Measurements from ENCODE around the gene RPL38. TPM values are rescaled to one million over a fixed set of nuclear protein-coding genes. Genes with fewer than 3 reads are reported as not detected.
A peak's percentile ranks its signal among the peaks of the same experiment; 100 is the strongest.

The RPL38 gene
- total RNA-seq, 1 donor from 2014 or later = 967 TPM

DNA sequence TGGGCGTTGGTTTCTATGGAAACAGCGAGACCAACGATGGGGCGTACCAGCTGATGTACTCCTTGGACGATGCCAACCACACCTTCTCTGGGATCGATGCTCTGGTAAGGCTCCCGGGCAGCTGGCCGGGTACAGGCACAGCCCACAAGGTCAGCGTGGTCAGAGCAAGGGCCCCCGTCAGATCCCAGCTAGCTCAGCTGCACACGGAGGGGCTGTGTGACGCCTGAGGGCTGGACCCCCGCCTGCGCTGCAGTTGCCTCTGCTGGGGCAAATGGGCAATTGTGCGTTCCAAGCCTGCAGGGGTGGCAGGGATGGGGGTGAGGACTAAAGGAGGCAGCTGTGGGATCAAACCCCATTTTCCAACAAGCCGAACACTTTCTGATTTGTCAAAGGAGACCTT, 27.4 kb downstream of the RPL38 start:
- H3K9me3 Mint-ChIP-seq = no peaks in the 10 kb centered on the region
- no peaks in the 10 kb centered on the region for H3K27me3 Mint-ChIP-seq (ENCODE audit: low read depth)
- no peak for TF ChIP-seq CTCF (conservative IDR thresholded peaks at IDR 0.05)
- no peak overlapping the region for H3K27ac Mint-ChIP-seq (ENCODE audit: unreplicated experiment)
- H3K4me1 Mint-ChIP-seq = peaks cover 28% of the 10 kb centered on the region
- H3K36me3 Mint-ChIP-seq (ENCODE audit: low read depth) = no peaks in the 10 kb centered on the region
- H3K4me3 Mint-ChIP-seq = no peak overlapping the region
- DNase-seq (ENCODE audit: low read depth, low spot score) = no peak

DNA sequence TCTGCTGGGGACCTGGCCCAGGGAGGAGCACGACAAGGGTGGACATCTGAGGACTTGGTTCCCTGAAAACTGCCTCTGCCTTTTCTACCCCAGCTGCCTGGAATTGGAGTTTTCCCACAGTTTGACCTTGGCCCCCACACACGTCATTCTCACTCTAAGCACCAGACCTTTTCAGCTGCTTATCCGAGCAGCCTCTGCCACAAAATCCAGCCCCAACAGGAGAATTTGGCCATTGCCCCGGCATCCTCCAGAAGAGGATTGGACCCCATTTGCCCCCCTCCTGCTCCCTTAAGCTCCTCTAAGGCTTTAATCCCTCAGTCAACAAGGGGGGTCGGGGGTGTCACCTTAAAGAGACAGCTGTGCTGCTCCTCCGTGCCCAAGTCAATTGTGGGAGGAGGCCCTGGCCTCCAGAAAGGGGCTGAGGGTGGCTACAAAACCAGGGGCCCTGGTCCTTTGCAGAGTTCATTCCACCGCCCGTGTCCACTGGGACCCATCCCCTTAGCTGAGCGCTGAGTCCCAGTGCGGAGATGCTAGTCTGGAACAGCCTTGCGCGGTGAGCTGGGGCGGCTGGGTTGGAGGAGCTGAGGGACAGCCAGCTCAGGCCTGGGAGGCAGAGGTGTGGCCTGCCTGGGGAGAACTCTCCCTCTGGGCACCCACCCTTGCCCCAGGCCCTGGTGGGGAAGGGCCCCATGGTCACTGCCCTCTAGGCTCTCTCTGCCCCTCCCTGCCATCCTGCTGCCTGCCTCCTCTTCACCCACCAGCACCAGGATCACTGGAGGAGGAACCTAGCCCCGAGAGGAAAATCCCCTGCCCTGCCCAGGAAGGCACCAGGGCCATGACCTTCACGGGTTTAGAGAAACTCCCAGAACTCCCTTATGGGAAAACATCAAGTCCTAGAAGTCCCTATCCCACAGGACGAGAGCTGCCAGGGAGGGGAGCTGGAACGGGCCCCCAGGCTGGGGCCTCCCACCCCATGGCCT, 28.7 kb downstream of the RPL38 start:
- Mint-ChIP-seq H3K36me3 (ENCODE audit: low read depth) (no peaks in the 10 kb centered on the region), H3K9me3 (no peaks in the 10 kb centered on the region), H3K4me3 (no peak overlapping the region), H3K4me1 (peaks cover 25% of the 10 kb centered on the region), H3K27ac (ENCODE audit: unreplicated experiment) (no peak overlapping the region), H3K27me3 (ENCODE audit: low read depth) (no peaks in the 10 kb centered on the region)
- no peak for DNase-seq (ENCODE audit: low read depth, low spot score)
- no peak for TF ChIP-seq CTCF (conservative IDR thresholded peaks at IDR 0.05)

DNA sequence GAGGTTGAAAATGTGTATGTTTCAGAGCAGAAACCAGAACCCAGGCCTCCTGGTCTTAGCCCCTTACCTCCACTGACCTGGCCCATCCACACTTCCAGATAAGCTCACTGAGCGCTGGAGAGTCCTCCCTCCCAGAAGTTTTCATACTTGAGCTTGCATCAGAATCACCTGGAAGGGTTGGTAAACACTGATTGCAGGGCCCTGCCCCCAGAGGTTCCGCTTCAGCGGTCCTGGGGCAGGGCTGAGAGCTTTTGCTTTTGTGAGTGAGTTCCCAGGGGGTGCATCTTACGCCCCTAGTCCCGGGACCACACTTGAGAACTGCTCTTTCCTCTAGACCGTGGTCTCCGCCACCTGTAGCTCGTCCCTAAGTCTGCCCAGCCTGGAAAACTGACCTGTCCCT, 30.5 kb downstream of the RPL38 start:
- no peak for TF ChIP-seq CTCF (conservative IDR thresholded peaks at IDR 0.05)
- Mint-ChIP-seq H3K27me3 (ENCODE audit: low read depth) (no peaks in the 10 kb centered on the region), H3K9me3 (no peaks in the 10 kb centered on the region), H3K4me1 (peaks cover 16% of the 10 kb centered on the region), H3K4me3 (no peak overlapping the region), H3K36me3 (ENCODE audit: low read depth) (no peaks in the 10 kb centered on the region), H3K27ac (ENCODE audit: unreplicated experiment) (no peak overlapping the region)
- no peak for DNase-seq (ENCODE audit: low read depth, low spot score)

DNA sequence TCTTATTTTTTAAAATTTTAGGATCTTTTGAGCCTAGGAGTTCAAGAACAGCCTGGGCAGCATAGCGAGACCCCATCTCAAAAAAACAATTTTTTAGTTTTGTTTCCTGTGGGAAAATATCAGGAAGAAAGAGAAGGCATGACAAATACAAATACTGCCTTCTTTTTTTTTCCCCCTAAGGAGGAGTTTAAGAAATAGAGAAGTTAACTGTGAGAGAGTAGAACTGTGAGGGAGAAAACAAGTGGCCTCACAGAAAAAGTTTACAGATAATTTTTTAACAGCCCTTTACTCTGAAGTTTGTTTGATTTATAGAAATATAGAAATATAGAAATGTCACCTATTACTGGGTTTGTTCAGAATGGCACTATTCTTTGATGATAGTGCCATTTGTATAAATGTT, 31.0 kb downstream of the RPL38 start:
- Mint-ChIP-seq H3K4me3 (no peak overlapping the region), H3K27ac (ENCODE audit: unreplicated experiment) (no peak overlapping the region), H3K9me3 (no peaks in the 10 kb centered on the region), H3K36me3 (ENCODE audit: low read depth) (no peaks in the 10 kb centered on the region), H3K27me3 (ENCODE audit: low read depth) (no peaks in the 10 kb centered on the region), H3K4me1 (peaks cover 17% of the 10 kb centered on the region)
- no peak for DNase-seq (ENCODE audit: low read depth, low spot score)
- TF ChIP-seq CTCF (conservative IDR thresholded peaks at IDR 0.05) = no peak

- Mint-ChIP-seq H3K27ac (ENCODE audit: unreplicated experiment) (no peak overlapping the region), H3K4me3 (peak overlapping the region; percentile 10), H3K36me3 (ENCODE audit: low read depth) (no peaks in the 10 kb centered on the region), H3K4me1 (peaks cover 21% of the 10 kb centered on the region), H3K9me3 (no peaks in the 10 kb centered on the region), H3K27me3 (ENCODE audit: low read depth) (no peaks in the 10 kb centered on the region)
- DNase-seq (ENCODE audit: low read depth, low spot score) = no peak
- no peak for TF ChIP-seq CTCF (conservative IDR thresholded peaks at IDR 0.05)
Measured at GRCh38 chr17:74235040-74235581, 31.6 kb downstream of the RPL38 start.
